ENCODE data around the gene SOHLH2. TPM values are rescaled to one million over a fixed set of nuclear protein-coding genes. Genes with fewer than 3 reads are reported as not detected.

SOHLH2 gene
- polyA plus RNA-seq, 1 of the 3 experiments (the other 2 are of a cell fraction), result 0.85 TPM

DNA sequence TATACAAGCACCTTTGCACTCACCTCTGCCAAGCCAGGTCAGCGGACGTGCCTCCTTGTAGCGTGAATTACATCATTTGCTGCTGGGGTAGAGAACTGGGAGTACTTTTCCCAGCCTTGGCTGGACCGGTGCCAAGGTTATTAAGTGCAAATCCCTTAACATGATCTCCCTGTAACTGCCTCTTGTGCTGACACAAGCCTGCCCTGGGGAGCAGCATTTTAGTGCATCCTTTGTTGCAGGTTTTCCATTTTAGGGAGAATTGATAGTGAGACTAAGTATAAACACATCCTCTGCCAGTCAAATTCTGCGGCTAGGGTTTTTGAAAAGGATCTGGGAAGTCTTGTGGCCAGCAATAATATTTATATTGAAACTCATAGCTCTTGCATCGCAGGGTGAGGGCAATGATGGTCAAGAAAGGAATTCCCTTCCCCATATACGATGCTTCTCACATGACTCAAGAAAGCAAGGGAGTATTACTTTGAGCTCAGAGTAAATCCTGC lies 50.5 kb downstream of the SOHLH2 start:
- H3K4me3 ChIP-seq (ENCODE audit: low read depth in 2 of 2, low read length in 1 of 2), result no peak overlapping the region
- H3K27me3 ChIP-seq (ENCODE audit: insufficient read depth), result no peaks in the 10 kb centered on the region
- peaks cover 7 to 24% of the 10 kb centered on the region in 2 experiments; a peak in 3 of 4 replicates for H3K4me1 ChIP-seq (ENCODE audit: control insufficient read depth in 1 of 2, insufficient read depth in 2 of 2, low read depth in 1 of 2, low read length in 1 of 2)
- no peak for TF ChIP-seq SIN3A (IDR thresholded peaks at IDR 0.05; ENCODE audit: borderline replicate concordance, low read depth, low read length)
- TF ChIP-seq YY1 (IDR thresholded peaks at IDR 0.05; ENCODE audit: low read depth), result no peak
- no peak for TF ChIP-seq IRF3 (IDR thresholded peaks at IDR 0.05; ENCODE audit: low read depth, low read length)
- TF ChIP-seq GATA2 (CRISPR knock-in tag; IDR thresholded peaks at IDR 0.05), result no peak
- no peak for TF ChIP-seq NRF1 (IDR thresholded peaks at IDR 0.05; ENCODE audit: low read depth, low read length)
- peak; percentile 72 for TF ChIP-seq NFIC (IDR thresholded peaks at IDR 0.05; ENCODE audit: borderline replicate concordance)
- TF ChIP-seq PBX3 (IDR thresholded peaks at IDR 0.05), result peak; percentile 81
- TF ChIP-seq ZBTB33 (IDR thresholded peaks at IDR 0.05; ENCODE audit: borderline replicate concordance, low read depth), result no peak
- peak; percentile 47 for TF ChIP-seq JUND (IDR thresholded peaks at IDR 0.05)
- TF ChIP-seq FOXM1 (IDR thresholded peaks at IDR 0.05; ENCODE audit: low read depth), result no peak
- TF ChIP-seq RCOR1 (IDR thresholded peaks at IDR 0.05; ENCODE audit: low read length), result no peak
- TF ChIP-seq, protein P1, sequence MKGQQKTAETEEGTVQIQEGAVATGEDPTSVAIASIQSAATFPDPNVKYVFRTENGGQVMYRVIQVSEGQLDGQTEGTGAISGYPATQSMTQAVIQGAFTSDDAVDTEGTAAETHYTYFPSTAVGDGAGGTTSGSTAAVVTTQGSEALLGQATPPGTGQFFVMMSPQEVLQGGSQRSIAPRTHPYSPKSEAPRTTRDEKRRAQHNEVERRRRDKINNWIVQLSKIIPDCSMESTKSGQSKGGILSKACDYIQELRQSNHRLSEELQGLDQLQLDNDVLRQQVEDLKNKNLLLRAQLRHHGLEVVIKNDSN (IDR thresholded peaks at IDR 0.05; ENCODE audit: borderline replicate concordance, low read depth), result no peak
- TF ChIP-seq ELF1 (IDR thresholded peaks at IDR 0.05), result no peak
- no peak for TF ChIP-seq FOXJ3 (CRISPR knock-in tag; IDR thresholded peaks at IDR 0.05)
- peak; percentile 57 for TF ChIP-seq MEF2A (IDR thresholded peaks at IDR 0.05; ENCODE audit: borderline replicate concordance, low read depth)
- TF ChIP-seq, protein P2, sequence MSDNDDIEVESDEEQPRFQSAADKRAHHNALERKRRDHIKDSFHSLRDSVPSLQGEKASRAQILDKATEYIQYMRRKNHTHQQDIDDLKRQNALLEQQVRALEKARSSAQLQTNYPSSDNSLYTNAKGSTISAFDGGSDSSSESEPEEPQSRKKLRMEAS (IDR thresholded peaks at IDR 0.05; ENCODE audit: low read depth), result no peak
- TF ChIP-seq TEAD4 (IDR thresholded peaks at IDR 0.05; ENCODE audit: borderline replicate concordance, insufficient read depth), result 0 out of 2 replicates have a peak, but pooled peaks have one; percentile 48
- TF ChIP-seq TCF12 (IDR thresholded peaks at IDR 0.05), result peak; percentile 81
- TF ChIP-seq FOSL2 (IDR thresholded peaks at IDR 0.05; ENCODE audit: borderline replicate concordance, low read depth), result peak; percentile 54; the same call in 1 of the 2 replicates
- peak; percentile 27; the same call in 1 of the 2 replicates for TF ChIP-seq RXRA (IDR thresholded peaks at IDR 0.05; ENCODE audit: borderline replicate concordance, low read depth)
- no peak for TF ChIP-seq RFX5 (IDR thresholded peaks at IDR 0.05; ENCODE audit: low read length)
- TF ChIP-seq POLR2AphosphoS5 (IDR thresholded peaks at IDR 0.05; ENCODE audit: low read depth, low read length), result no peak
- TF ChIP-seq REST (IDR thresholded peaks at IDR 0.05; ENCODE audit: low read depth, low read length), result no peak
- TF ChIP-seq EP300 (IDR thresholded peaks at IDR 0.05; ENCODE audit: borderline replicate concordance in 1 of 2, low read depth in 1 of 2, low read length in 1 of 2), result peak in 1 of 2 experiments; percentile 56; a peak in 1 of 4 replicates
- DNase-seq, result peak; percentile 20
- peak overlapping the region; percentile 8; the same call in 1 of the 2 replicates for H3K9ac ChIP-seq
- H3K36me3 ChIP-seq (replicated peaks in 1 of 2; ENCODE audit: control insufficient read depth in 1 of 2, insufficient read depth in 2 of 2, low read length in 1 of 2), result no peaks in the 10 kb centered on the region
- H2AFZ ChIP-seq (ENCODE audit: low read depth), result no peak overlapping the region
- H3K9me3 ChIP-seq, result no peaks in the 10 kb centered on the region
- H3F3A ChIP-seq (replicated peaks; ENCODE audit: insufficient read depth), result peaks cover 5% of the 10 kb centered on the region
- H3K27ac ChIP-seq (ENCODE audit: low read depth in 2 of 2, low read length in 1 of 2), result peak overlapping the region in 1 of 2 experiments; percentile 94; a peak in 2 of 4 replicates
- H4K20me1 ChIP-seq (ENCODE audit: insufficient read depth), result no peaks in the 10 kb centered on the region
- CTCF ChIA-PET, result no interaction called here
- H3K4me2 ChIP-seq, result peak overlapping the region; percentile 64
- POLR2A ChIA-PET, result no interaction called here
- 36% methylated on average over 7 of the region's 7 CpGs for WGBS (ENCODE audit: low lambda C conversion rate)
- H3K9me2 ChIP-seq, result no peaks in the 10 kb centered on the region
- H3K79me2 ChIP-seq (ENCODE audit: insufficient read depth), result no peaks in the 10 kb centered on the region

Data from SK-N-SH (cell line).